ENCODE measurements around the gene ULBP1. TPM values are rescaled to one million over a fixed set of nuclear protein-coding genes. Genes with fewer than 3 reads are reported as not detected.
"Not testable (repeated sequence)": the region's sequence is repeated elsewhere in the genome, so short reads cannot be mapped to it uniquely, and the experiment has no call there.

ULBP1 gene
- total RNA-seq, 2 experiments from 2014 or later = 2.5 to 2.7 TPM

DNA sequence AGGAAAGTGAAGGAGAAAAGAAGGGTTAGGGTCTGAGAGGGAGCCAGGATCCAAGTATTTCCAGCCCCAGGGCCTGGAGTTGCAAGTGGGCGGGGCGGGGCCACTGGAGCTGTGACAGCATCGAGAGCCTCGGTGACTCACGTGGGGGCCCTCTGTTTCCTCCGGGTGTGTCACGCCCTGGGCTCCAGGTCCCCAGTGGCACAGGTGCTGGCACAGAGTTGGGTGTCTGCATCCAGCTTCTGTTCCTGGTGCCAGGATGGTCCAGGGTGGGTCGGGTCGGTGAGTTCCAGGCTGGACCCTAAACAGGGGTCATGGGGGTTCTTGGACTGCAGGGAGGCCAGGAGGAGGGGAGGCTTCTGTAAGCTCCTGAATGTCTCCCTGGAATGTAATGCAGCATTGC, 44.8 kb downstream of the ULBP1 start:
- CTCF ChIA-PET = interaction anchor here (3.5 kb wide), 1 partner anchor 9 kb away, joined by 26 read pairs; no protein-coding TSS in a partner anchor
- no peak for ATAC-seq
- Mint-ChIP-seq H3K9me3 (no peaks in the 10 kb centered on the region), H3K4me1 (ENCODE audit: low read depth) (peaks cover 37% of the 10 kb centered on the region), H3K27me3 (peaks cover 43% of the 10 kb centered on the region), H3K27ac (no peak overlapping the region), H3K36me3 (ENCODE audit: low read depth) (no peaks in the 10 kb centered on the region), H3K4me3 (no peak overlapping the region)
- POLR2A ChIA-PET = no interaction called here
- TF ChIP-seq, protein P1, sequence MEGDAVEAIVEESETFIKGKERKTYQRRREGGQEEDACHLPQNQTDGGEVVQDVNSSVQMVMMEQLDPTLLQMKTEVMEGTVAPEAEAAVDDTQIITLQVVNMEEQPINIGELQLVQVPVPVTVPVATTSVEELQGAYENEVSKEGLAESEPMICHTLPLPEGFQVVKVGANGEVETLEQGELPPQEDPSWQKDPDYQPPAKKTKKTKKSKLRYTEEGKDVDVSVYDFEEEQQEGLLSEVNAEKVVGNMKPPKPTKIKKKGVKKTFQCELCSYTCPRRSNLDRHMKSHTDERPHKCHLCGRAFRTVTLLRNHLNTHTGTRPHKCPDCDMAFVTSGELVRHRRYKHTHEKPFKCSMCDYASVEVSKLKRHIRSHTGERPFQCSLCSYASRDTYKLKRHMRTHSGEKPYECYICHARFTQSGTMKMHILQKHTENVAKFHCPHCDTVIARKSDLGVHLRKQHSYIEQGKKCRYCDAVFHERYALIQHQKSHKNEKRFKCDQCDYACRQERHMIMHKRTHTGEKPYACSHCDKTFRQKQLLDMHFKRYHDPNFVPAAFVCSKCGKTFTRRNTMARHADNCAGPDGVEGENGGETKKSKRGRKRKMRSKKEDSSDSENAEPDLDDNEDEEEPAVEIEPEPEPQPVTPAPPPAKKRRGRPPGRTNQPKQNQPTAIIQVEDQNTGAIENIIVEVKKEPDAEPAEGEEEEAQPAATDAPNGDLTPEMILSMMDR (IDR thresholded peaks at IDR 0.05) = no peak
- DNase-seq = peak; percentile 69
- intact Hi-C loops (cut with micrococcal nuclease) = no loop called here

DNA sequence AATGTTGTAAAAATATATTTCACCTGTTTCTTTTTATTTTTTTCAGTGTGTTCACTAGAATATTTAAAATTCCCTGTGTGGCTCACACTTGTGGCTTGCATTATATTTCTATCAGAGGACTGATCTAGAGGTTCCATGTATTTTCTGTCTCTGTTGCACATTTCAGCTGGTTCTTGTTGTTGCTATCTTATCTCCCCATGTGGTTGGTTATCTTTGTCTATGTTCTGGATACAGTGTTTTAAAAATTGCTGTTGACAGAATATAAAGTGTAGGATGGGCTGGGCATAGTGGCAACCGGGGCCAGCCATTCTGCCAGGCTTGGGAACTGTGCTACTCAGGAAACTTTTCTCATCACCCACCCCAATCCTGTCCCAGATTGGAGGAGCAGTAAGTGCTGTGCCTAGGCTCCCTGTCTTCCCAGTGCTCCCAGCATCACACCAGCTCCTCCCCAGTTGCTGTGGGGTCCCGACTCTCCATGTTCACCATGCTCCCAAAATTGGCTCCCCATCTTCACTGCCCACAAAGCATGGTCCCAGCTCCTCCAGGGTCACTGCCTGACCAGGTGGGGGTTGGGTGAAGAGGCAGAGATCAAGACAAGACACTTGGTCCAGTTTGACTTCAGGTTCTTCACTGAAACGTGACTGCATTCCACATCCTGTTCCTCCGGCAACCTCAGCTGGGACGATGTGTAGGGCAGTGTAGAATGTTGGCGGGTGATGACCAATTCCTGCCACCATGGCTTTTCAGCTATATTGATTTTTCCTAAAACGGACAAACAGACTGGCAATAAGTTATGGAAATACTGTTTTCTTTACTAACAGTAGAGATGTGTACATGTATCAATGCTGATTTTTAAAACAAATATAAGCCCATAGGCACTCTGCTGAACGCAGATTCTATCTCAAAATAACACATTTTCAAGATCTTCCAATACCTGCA, 49.4 kb downstream of the ULBP1 start:
- ATAC-seq; DNase-seq; H3K36me3 Mint-ChIP-seq (ENCODE audit: low read depth); H3K27ac Mint-ChIP-seq; H3K9me3 Mint-ChIP-seq; intact Hi-C loops (cut with micrococcal nuclease); H3K4me3 Mint-ChIP-seq: not testable (repeated sequence)
- ChIA-PET POLR2A (interaction anchor here (0.6 kb wide), 1 partner anchor 42 kb away, joined by 3 read pairs; no protein-coding TSS in a partner anchor), CTCF (interaction anchor here (1.7 kb wide), 1 partner anchor 78 kb away, joined by 4 read pairs; no protein-coding TSS in a partner anchor)
- Mint-ChIP-seq H3K4me1 (ENCODE audit: low read depth) (peaks cover 30% of the 10 kb centered on the region), H3K27me3 (peaks cover 75% of the 10 kb centered on the region)

DNA sequence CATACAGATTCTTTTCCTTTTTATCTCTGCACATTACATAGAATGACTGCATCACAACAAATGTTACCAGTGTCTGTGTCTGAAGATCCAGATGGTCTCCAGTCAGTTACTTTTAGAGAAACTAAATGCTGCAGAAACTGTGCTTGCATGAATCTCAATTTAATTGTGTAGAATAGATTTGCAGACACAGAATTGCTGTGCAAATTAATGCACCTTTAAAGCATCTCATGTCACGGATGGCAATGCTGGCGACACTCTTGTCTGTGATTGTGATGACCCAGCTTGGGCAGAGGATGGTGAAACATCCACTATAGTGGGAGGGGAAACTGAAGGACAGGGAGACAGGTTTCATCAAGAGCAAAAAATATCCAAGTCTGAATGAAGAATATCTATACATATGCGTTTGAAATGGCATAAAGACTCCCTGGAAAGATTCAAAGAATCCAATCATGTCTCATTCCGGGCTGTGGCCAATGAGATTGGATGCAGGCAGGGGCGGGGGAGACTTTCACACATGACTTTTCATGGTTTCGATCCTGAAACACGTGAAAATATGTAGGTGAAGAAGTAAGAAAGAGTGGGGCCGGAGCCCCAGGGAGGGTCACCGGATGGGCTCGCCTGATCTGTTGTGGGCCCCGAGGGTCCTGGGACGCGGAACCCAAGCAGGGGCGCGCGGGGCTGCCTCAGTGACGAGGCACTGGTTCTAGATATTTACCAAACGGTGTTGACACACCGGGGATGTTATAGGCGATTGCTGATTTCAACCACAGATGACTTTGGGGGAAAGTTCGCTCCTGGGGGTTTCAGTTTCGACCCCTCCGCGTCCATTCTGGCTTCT, 50.3 kb downstream of the ULBP1 start:
- H3K27ac Mint-ChIP-seq; H3K4me3 Mint-ChIP-seq; intact Hi-C loops (cut with micrococcal nuclease); POLR2A ChIA-PET; H3K9me3 Mint-ChIP-seq; H3K36me3 Mint-ChIP-seq (ENCODE audit: low read depth); ATAC-seq; DNase-seq: not testable (repeated sequence)
- CTCF ChIA-PET = interaction anchor here (1.7 kb wide), 1 partner anchor 79 kb away, joined by 4 read pairs; no protein-coding TSS in a partner anchor
- H3K4me1 Mint-ChIP-seq (ENCODE audit: low read depth) = peaks cover 24% of the 10 kb centered on the region
- H3K27me3 Mint-ChIP-seq = peaks cover 75% of the 10 kb centered on the region

GRCh38 chr6:150014623-150015280, 51.0 kb downstream of the ULBP1 start:
- peaks cover 73% of the 10 kb centered on the region for H3K27me3 Mint-ChIP-seq
- POLR2A ChIA-PET; H3K36me3 Mint-ChIP-seq (ENCODE audit: low read depth); DNase-seq; H3K27ac Mint-ChIP-seq; H3K9me3 Mint-ChIP-seq; H3K4me3 Mint-ChIP-seq; CTCF ChIA-PET: not testable (repeated sequence)
- peaks cover 24% of the 10 kb centered on the region for H3K4me1 Mint-ChIP-seq (ENCODE audit: low read depth)
- ATAC-seq = peak; percentile 5
- intact Hi-C loops (cut with micrococcal nuclease) = loop anchor here (5.0 kb wide), 2 partner anchors 147 to 177 kb away; no protein-coding TSS in a partner anchor

- H3K36me3 Mint-ChIP-seq (ENCODE audit: low read depth); H3K27ac Mint-ChIP-seq; H3K9me3 Mint-ChIP-seq; CTCF ChIA-PET; POLR2A ChIA-PET; H3K4me3 Mint-ChIP-seq: not testable (repeated sequence)
- peaks cover 24% of the 10 kb centered on the region for H3K4me1 Mint-ChIP-seq (ENCODE audit: low read depth)
- DNase-seq (peak; percentile 65), ATAC-seq (peak; percentile 78)
- peaks cover 66% of the 10 kb centered on the region for H3K27me3 Mint-ChIP-seq
- intact Hi-C loops (cut with micrococcal nuclease) = loop anchor here (5.0 kb wide), 2 partner anchors 148 to 178 kb away; no protein-coding TSS in a partner anchor
Measured at GRCh38 chr6:150015281-150016001, 51.7 kb downstream of the ULBP1 start.
